ENCODE data around the gene CTSH.
"Not testable (repeated sequence)": the region's sequence is repeated elsewhere in the genome, so short reads cannot be mapped to it uniquely, and the experiment has no call there.

Gene CTSH

DNA sequence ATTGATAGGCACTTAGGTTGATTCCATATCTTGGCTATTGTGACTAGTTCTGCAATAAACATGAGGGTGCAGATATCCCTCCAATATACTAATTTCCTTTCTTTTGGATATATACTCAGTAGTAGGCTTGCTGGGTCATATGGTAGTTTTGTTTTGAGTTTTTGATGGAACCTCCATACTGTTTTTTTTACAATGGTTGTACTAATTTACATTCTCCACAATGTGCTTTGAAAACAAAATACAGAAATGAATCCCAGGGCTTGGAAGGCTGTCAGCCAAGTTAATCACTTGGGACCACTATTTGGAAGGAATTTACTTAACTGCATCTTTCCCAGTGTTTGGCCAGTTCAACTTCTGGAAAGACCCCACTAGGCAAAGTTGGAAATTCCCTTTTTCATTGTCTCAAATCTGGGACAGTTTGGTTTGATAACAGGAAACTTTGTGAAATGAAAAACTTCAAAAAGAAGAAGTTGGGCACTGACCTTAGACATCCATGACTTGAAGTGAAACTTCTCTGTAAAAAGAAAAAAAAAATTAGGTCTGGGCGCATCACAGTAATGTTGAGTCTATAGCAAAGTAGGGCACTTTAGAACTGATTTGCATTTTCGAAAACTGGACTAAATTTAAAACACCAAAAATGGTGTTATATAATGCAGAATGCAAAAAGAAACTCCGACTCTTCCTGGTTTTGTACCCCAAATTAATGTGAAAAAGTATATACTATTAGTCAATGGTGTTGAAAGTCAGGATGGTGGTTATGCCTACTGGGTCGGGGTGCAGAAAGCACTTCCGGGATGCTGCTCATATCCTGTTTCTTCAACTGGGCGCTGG, 6.0 kb downstream of the CTSH start:
- DNase-seq: no peak

DNA sequence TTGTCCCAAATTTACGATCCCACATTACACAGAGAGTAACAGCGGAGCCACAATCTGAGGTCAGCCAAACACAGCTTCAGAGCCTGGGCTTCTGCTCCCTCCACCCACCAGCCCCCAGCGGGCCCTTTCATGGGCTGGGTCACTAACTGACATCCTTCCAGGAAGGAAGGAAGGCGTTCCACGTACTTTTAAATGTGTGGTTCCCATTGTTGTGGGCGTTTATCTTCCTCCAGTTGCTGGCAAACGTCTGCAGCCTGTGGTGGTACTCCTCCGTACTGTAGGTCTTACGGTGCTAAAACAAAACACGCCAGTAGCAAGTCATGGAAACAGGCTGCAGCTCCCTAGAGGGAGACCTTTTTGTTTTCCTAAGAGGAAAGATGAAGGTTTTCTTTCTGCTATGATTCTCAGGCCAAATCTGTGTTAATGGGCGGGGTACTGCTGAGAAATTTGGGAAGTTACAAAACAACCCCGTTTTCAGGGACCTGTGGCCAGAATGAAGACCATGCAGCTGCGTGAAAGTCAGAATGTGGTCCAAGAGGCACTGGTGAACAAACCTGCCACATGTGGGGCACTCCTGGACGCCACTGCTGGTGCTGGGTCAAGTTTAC, 7.6 kb downstream of the CTSH start:
- DNase-seq: no peak

DNA sequence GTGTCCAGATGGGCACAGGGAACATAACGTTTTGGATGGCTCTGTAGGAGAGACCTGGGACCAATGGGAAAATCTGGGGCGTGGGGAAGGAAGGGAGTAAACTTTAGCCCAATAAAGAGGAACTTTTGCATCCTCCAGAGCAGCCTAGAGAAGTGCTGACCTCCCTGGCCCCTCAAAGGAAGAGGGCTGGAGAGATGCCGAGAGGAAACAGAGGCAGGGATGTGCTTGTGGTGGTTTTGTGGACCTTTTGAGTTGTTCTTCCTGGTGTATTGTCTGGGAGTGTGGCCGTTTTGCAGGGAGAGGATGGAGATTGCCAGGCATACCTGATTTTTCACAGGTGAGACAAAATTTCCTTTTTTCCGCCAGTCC, 10.2 kb downstream of the CTSH start:
- no peak for DNase-seq

DNA sequence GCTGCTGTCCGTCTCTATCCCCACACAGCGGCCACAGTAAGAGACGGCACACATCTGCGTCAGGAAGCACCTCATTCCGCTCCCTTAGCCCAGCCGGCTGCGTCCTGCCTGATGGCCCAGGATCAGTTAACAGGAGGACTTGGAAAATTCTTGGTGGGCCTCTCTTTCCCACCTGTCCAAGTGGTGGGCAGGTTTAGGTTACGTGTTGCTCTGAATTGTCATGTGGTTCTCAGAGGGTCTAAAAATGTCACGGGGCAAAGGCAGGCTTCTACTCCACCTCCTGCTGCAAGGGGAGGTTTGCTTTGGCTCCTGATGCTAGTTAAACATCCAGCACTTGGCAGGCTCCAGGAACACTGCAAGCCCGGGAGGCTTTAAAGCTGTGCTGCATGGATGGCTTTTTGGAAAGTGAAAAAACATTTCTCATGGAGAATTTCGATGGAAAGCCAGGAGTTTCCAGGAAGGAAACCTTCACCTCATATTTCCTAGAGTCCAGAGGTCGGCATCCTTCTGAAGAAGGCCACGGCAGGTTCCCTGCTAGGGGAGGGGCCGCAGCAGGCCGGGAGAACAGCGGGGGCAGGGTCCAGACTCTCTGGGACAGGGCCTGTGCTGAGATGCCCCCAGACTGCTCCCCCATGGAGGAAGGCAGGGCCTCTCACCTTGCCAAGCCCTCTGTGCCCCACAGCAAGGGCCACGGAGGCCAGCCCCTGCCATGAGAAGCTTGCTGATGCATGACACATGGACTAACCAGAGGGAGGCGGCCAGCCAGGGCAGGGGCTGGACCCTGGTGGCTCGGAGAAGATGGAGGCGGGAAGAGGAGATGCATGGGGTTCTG, 10.8 kb downstream of the CTSH start:
- DNase-seq: peak; percentile 89

DNA sequence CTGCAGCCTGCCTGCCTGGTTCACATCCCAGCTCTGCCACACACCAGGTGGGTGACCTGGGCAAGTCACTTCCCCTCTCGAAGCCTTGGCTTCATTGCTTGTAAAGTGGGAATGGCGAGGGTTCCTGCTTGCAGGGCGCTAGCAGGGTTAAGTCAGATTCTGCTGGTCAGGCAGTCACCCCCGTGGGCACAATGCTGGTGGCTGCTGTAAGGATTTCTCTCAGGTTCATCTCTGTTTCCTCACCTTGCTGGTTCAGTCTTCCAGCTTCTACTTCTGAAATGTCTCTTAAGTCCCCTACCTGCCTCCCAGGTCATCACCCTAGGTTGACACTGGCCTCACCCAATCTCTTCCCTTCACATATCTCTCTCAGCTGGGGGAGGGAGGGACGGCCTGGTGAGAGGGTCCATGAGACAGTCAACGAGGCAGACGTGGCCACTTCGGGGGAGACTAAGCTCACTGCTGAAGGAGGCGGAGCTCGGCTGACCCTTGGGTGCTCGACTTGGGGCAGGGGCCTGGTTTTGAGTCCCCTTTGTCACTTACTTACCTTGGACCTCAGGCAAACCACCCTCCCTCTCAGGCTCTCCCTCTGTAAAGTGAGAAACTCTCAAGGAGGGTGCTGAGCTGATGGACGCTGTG, 11.5 kb downstream of the CTSH start:
- DNase-seq: no peak

DNA sequence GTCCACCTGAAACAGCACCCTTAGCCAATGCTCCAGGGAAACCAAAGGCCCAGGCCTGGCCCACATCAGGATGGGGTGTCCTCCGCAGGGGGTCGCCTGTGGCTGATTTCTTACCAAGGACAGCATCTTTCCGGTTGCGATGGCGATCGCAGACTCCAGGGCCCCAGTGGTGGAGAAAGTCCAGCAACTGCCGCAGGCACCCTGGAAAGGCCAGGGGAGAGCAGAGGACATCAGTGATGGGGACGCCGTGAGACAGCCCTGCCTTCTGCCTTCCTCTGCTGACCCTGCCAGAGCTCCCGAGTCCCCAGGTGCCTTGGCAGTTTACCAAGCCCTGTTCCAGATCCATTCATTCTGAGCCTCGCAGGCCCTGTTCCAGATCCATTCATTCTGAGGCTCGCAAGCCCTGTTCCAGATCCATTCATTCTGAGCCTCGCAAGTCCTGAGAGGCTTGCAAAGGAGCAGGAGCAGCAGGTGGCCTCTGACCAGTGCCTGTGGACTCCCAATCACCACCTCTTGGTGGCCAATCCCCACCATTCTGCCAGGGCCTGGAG, 12.5 kb downstream of the CTSH start:
- DNase-seq: no peak

DNA sequence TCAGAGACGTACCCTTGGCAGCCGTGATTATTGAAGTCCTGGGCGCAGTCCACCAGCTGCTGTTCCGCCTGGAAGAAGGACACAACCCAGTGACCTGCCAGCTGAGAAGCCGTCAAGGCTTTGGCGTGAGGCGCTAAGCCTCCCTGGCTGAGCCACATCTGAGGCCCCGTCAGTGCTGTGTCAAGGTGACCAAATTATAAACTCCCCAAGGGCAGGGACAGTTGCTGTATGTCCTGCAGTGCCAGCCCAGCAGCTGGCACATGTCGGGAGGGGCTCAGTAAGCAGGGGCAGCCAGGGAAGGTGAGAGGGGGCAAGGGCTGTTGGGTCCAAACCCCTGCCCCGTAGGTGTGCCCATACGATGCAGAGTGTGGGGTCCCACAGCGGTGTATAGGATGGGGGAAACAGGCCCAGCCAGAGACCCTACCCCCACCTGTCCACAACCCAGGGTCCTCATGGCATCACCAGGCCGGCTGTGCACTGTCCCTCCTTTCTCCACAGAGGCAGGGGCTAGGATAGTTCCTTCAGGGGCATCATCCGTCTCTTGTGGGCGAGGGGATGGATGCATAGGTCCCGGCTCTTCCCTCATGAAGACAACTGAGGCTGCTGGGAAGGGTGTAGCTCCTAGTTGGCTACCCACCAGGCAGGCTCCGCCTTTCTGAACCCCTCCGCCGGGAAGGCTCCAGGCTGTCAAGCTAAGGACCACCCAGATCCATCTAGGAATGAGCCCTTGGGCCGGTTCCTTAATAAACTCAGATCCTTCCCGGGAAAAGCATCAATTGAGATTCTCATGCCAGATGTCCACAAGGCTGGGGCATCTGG, 13.2 kb downstream of the CTSH start:
- no peak for DNase-seq

DNA sequence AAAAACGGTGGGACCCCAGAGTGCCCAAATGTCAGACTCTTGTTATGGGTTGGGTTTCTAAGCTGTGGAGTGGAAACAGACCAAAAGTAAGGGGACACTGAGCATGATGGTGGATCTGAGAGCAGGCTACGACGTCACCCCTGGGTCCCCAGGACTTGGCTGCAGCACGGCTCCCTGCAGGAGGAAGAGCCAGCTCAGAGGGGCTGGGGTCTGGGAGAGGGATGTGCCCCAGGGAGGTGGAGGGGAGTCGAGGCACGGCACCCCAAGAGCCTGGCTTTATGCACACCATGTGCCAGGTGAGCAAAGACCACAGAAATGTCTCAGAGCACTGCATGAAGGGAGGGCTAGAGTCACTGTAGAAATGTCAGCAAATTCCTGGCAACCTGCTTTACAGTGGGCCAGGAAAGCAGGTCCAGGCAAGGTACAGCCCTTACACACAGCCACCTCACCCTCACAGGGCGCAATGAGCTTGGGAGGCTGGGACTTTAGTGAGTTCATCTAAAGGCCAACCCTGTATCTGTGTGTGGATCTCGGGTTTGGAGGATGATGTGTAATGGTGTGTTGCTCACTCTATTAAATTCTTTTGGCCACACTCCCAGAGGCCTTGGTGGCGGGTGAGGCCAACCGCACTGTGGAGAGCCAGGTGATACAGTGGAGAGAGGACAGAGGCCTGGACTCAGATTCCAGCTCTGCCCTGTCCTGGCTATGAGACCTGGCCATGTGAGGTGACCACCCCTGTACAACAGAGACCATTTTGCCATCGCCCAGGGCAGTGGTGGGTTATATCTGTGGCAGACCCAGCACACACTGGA, 14.1 kb downstream of the CTSH start:
- DNase-seq: peak; percentile 67

DNA sequence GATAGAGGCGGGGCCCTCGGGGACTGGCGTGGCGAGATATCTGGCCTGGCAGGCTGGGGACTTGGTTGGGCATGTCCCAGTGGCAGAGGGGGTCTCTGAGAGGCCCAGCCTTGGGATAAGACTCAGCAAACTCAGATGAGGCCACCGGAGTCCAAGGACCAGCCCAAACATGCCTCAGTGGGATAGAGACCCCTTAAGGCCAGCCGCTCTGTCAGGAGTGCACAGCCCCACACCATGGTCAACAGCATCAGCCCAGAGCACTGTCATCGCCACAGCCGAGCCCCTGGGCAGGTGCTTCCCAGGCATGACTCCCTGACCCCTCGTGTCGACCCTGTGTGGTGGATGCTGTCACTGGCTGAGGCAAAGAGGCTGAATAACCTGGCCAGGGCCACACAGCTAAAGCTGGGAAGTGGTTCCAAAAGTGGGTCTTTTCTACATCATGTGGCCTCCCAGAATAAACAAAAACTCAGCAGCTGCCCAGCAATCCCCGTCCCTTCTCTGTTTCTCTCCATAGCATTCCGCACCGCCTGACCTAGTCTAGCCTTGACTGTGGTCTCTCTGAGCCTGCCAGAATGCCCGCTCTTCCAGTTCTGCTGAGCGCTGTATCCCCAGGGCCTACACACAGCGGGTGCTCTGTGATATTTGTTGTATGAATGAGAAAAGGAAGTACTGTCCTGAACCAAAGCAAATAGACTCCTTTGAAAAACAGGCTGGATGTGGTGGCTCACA, 15.1 kb downstream of the CTSH start:
- no peak for DNase-seq

DNA sequence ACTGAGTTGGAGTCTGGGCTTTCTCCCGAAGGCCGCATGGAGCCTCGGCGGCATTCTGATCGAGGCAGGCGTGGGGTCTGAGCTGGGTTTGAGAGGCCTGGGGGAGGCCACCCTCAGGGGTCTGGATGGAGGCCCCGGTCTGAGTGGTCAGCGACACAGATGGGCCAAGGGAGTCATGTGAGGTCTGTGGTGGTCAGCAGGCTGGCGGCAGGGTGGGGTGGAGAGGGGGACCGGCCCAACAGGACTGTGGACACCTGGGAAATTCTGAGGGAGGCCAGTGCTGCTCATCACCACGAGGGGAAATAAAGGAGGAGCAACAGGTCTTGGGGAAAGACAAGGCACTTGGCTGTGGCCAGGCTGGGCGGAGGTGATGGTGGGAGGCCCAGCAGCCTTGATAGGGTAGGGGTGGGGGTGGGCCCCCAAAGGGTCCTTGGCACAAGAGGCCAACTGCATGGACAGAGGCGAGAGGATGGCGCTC, 16.2 kb downstream of the CTSH start:
- DNase-seq: no peak

DNA sequence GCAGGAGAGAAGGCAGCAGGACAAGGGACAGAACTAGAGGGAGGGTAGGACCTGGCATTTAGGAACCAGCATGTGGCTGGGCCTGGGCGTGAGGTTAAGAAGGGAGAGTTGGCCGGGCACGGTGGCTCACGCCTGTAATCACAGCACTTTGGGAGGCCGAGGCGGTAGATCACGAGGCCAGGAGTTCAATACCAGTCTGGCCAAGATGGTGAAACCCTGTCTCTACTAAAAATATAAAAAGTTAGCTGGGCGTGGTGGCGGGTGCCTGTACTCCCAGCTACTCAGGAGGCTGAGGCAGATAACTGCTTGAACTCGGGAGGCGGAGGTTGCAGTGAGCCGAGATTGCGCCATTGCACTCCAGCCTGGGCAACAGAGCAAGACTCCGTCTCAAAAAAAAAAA, 16.7 kb downstream of the CTSH start:
- DNase-seq: not testable (repeated sequence)

DNA sequence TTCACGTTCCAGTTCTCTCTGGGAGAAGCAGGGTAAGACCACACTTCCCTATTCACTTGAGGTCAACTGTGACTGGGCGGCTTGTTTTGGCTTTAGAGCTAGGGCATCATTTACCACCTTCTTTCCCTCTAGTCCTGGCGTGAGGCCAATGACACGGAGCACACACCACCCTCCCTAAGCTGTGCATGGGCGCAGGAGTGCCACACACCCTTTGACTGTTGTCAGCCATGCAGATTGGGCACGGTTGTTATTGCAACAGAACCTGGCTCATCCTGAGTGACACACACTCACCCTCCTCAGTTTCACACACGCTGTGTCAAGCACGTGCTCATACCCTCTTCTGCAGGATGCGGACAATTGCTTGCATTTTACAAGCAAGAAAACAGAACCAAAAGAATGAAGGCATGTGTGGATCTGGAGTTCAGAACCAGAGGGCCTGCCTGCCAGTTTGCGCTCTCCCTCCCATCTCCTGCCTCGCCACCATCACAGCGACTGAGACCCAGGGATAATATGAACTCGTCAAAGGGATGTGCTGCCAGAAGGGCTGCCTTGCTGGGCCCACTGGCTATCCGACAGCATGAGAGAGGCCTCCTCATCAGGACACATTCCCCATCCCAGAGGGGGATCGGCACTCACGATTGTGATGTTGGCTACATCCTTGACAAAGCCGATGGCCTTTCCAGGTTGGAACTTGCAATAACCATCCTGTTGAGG, 17.6 kb downstream of the CTSH start:
- DNase-seq: no peak

DNA sequence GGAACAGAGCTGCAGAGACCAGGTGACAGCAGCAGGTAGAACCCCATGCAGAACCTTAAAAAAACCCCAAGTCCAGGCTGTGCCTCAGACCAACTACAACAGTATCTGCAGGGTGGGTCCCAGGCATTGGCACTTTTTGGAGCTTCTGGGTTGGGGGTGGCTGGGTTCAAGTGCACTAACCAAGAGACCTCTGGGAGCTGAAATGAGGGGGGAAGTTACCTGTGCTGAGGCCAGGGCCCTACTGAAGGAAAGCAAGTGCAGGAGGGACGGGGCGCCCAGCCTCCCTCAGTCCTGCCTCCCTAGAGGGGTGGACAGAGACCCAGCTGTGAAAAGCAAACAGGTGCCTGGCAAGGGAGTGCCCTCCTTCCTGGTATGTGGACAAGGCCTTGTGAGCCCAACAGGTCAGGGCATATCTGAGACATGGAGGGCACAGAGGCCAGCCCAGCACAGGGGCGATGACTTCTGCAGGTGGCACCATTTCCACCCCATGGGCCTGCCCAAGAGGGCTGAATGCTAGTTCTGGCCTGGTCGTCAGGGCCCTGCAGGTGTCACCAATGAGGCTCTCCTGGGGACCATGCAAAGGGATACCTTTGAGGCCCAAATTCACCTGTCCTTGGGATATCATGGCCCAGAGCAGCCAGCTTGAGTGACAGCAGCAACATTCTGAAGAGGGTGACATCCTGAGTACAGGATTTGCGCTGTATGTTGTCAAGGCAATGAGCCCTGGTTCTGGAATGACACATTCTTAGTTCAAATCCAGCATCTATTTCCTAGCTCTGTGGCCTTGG, 18.7 kb downstream of the CTSH start:
- no peak for DNase-seq

DNA sequence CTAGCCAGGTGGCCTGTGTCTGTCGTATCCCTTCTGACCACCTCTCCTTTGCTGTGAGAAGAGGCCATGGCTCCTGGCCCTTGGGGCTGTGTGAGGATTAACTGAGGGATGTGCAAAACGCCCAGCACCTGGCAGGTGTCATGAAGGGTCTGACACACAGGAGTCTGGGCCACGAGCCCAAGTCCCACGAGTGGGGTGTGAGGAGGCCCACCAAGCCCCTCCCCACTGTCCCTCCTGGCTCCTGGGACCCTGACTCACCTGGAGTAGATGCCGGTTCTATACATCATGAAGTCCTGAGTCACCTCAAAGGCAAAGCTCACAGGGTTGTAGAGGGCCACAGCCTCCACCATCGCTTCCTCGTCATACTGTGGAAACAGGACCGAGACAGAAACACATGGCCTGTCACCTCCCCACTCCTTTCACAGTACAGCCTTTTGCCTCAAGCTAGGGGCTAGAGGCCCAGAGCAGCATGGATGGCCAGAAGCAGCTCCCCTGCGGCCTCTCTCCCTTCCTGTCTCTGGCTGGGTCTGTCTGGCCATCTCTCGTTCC, 19.7 kb downstream of the CTSH start:
- no peak for DNase-seq

DNA sequence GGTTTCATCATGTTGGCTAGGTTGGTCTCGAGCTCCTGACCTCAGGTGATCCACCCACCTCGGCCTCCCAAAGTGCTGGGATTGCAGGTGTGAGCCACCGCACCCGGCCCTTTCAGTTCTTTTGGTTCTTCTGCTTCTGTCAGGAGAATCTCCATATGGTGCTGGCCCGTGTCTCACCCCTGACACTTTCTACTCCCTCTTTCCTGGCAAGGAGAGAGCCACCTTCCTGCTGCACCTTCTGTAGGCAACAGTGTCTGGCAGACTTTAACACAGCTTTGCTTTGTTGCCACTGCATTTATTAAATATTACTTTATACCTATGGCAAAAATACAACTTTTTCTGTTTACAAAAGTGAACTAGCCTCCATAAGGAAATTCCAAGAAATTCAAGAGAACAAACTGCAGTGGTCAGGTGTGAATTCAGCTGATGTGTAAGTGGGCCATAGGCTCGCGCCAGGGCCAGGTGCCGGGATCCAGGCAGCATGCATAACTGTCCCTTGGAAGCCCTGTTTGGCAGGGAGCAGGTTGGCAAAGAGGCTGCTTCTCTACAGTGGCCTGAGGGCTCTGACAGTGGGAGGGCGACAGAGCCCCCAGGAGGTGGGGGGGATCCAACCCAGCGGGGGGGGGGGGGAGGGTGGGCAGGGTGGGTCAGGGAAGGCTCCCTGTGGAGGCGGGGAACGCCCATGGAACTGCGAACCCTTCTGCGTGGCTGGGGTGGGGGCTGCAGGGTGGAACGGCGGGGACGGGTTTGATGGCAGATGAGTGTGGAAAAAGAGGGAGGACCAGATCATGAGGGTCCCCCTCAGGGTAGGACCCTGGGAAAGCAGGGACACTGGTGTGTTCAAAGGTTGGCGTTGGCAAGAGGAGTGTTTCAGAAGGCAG, 21.1 kb downstream of the CTSH start:
- no peak for DNase-seq

DNA sequence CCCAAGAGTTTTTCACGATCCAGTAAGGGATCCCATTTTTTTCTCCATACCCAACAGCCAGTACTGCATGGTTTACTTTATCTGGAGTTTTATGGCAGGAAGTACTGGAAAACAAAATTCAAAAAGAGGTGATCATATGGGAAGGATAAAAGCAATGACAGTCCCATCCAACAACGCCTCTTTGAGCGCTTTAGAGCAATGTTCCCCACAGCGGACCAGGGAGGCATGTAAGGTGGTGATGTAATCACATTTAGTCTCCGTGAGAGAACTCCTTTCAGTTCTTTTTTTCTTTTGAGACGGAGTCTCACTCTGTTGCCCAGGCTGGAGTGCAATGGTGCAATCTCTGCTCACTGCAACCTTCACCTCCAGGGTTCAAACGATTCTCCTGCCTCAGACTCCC, 21.8 kb downstream of the CTSH start:
- DNase-seq: no peak

DNA sequence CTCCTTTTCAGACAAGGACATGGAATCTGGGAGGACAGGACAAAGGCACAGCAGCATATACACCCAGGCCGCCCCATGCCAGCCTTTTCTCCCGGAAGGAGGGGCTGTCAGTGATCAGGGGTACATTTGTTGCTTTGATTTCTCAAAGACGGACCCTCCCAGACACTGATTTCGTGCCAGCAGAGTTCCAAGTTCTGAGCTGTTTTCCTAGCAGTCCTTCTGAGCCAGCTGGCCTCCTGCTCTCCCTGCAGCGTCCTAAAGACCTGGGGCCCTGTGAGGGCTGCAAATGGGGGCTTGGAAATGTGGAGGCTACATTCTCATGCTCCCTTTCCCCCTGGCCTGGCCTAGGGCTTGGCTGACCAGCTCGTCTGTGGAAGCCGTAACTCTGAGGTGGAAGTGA, 22.3 kb downstream of the CTSH start:
- peak; percentile 79 for DNase-seq

Data from femur (tissue), 1 donor.